Activated naive CD4-positive, alpha-beta T cell (primary cell): ENCODE data around the gene STEAP2.
"Not testable (repeated sequence)": the region's sequence is repeated elsewhere in the genome, so short reads cannot be mapped to it uniquely, and the experiment has no call there.

Experiments used
- DNase-seq, 4 experiments: peaks; one replicate each; lab custom pipeline; 2025; lab: John Stamatoyannopoulos, UW

The STEAP2 gene

DNA sequence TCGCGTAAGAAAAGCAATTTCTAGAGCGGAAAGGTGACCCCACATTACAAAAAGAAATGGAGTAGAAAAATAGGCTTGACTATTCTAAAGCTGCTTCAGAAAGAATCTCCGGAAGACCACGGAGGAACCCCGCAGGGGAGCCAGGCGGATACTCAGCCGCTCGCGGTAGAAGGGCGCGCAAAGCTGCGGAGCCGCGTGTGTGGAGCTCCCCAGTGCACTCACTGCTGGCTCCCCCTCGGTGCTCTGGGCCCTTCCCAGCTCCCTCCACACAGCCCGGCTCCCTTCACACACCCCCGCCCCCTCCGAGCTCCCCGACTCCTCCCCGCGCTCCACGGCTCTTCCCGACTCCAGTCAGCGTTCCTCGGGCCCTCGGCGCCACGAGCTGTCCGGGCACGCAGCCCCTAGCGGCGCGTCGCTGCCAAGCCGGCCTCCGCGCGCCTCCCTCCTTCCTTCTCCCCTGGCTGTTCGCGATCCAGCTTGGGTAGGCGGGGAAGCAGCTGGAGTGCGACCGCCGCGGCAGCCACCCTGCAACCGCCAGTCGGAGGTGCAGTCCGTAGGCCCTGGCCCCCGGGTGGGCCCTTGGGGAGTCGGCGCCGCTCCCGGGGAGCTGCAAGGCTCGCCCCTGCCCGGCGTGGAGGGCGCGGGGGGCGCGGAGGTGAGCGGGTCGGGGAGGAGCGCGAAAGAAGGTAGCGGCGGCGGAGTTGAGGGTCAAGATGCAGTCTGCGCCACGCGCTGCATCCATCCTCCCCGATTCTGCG lies at the start of gene STEAP2:
STEAP2 (plus strand) TSS at position 350 of the 758 bp plus-strand sequence. CDS start 13,343 bp downstream, outside the sequence.
- DNase-seq: no peak

- no peak for DNase-seq
Measured at GRCh38 chr7:90163534-90163933, 48.0 kb upstream of the STEAP2 start.

DNA sequence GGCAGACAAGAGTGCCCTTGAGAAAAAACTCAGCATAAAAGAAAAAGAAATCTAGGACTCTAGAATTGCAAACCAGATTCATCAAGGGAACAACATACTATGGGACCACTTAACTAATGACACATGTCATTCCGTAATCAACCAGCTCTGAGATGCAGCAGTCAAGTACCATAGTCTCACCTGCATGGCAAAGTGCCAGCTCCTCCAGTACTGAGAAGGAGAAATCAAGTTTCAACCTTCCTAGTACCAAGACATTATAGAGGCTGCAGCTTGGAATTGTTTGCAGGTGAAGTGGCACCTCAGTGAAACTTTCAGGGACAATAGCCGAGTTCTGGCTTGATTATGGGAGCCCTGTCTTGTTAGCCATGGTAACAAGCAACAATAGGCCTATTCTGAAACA lies 45.8 kb upstream of the STEAP2 start:
- no peak for DNase-seq

- DNase-seq: no peak
Measured at GRCh38 chr7:90166153-90166552, 45.4 kb upstream of the STEAP2 start.

DNA sequence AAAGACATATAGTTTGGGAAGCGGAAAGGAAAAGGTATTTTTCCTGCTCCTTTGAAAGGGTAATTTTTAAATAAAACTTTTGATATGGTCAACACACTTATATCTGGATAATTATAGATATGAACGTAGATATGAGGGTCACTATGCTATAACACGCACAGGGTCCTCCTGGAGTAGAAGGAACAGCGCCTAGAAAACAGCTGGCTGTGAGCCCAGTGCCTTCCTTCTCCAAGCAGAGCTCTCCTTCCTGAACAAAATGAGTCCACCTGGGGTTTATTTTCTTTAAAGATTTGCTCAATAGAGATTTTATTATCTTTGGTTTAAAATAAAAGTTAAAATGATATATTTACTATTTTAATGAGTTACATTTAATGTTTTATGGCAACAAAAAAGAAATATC lies 44.2 kb upstream of the STEAP2 start:
- no peak for DNase-seq

DNA sequence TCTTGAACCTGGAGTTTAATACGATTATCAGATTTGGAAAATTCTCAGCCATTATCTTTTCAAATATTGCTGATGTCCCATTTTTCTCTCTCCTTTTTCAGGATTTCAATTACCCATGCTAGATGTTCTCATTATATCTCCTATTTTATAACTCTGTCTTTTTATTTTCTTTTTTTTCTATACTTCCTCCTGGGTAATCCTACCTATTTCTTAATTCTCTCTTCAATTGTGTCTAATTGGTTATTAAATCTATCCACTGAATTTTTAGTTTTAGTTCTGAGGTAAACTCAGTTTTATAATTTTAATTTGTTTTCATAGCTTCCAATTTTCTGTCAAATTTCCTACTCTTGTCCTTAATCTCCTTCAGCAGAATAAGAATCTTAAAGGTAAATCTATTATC lies 41.6 kb upstream of the STEAP2 start:
- DNase-seq: no peak

GRCh38 chr7:90172121-90172520 lies 39.4 kb upstream of the STEAP2 start:
- no peak for DNase-seq

- no peak for DNase-seq
Measured at GRCh38 chr7:90172624-90173023, 38.9 kb upstream of the STEAP2 start.

DNA sequence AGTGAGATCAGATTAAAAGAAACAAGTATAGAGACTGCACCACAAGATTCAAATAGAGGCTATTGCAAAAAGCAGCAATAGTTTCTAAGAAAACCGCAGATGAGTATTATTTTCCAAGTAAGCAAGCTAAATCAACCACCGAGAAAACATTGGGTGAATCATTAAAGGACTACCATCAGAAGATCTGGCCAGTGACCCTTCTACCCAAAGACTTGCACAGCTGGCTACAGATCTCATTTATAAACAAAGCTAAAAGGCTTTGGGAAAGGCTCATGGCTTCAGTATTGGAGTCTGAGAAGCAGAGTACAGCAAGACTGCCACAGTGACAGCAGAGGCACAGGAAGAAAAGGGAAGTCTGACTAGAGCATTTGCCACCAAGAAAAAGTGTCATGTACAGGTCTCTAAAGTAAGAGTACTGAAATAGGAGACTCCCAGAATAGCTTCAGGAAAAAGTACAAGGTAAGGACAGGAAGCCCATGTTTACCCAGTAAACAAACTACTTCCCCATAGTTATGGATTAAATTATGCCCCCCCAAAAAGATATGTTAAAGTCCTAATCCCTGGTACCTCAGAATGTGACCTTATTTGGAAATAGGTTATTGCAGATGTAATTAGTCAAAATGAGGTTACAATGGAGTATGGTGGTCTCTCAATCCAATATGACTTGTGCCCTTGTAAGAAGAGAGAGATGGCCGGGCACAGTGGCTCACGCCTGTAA lies 38.3 kb upstream of the STEAP2 start:
- DNase-seq: no peak

DNA sequence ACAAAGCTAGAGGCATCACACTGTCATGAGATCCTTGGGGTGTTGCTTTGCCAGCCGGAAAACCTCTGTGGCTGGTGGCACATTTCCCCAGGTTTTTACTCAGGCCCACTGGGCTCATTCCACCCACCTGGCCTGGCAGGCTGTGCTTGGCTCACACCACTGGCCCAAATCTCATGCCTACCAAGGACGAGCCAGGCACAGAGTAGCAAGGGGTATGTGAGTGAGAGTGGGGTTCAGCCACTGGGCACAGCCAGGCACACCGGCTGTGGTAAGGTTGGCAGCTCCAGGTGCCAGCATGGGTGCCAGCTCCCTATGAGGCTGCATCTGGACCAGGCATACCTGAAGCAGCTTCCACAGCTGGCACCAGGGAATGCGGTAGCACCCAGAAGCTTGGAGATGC lies 35.9 kb upstream of the STEAP2 start:
- DNase-seq: no peak

GRCh38 chr7:90176195-90176594 lies 35.3 kb upstream of the STEAP2 start:
- no peak for DNase-seq

- DNase-seq: no peak
Measured at GRCh38 chr7:90178166-90178565, 33.4 kb upstream of the STEAP2 start.

- no peak for DNase-seq
Measured at GRCh38 chr7:90178679-90179278, 32.8 kb upstream of the STEAP2 start.

GRCh38 chr7:90180011-90180585 lies 31.4 kb upstream of the STEAP2 start:
- no peak for DNase-seq

- DNase-seq: no peak
Measured at GRCh38 chr7:90180649-90181048, 30.9 kb upstream of the STEAP2 start.

DNA sequence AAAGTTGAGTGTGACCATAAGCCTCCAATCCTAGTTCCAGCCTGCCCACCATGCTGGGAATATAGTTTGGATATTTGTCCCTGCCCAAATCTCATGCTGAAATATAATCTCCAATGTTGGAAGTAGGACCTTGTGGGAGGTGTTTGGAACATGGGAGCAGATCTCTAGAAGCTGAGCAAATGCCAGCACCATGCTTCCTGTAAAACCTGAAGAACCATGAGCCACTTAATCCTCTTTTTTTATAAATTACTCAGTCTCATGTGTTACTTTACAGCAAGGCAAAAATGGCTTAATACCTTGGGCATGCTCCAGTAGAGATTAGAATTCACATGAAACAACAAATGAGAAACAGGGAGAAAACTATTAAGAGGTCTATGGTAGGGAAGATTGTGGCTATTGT lies 30.1 kb upstream of the STEAP2 start:
- DNase-seq: no peak

DNA sequence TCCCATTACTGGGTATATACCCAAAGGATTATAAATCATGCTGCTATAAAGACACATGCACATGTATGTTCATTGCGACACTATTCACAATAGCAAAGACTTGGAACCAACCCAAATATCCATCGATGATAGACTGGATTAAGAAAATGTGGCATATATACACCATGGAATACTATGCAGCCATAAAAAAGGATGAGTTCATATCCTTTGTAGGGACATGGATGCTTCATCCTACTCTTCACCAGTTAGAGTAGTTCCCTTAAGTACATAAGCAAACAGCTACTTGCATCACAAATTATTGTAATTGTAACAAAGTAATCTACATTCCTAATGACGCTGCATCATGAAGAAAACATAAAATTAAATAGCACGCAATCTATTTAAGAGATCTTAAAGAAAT lies 25.2 kb upstream of the STEAP2 start:
- DNase-seq: not testable (repeated sequence)

- DNase-seq: no peak
Measured at GRCh38 chr7:90187507-90188050, 24.0 kb upstream of the STEAP2 start.

- DNase-seq: no peak
Measured at GRCh38 chr7:90188281-90188680, 23.3 kb upstream of the STEAP2 start.

GRCh38 chr7:90190995-90191394 lies 20.5 kb upstream of the STEAP2 start:
- no peak for DNase-seq

DNA sequence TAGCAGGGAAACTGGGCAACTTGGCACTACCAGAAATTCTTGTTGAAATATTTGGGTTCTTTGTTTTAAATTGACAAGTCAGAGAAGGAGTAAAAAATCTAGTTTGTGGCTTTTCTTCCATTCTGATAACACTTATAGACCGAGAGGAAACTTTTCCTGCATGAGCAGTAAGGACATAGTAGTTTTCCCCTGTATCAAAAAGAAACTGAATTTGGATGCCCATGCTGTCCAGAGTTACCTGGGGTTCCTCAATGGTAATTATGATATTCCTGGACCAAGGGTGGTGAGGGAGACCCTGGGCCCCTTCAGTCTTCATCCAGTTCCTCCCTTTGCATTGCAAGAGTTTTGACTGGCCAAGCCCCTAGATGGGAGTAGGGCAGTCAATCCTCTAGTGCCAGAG lies 19.9 kb upstream of the STEAP2 start:
- DNase-seq: no peak
